Prostate gland (tissue), 2 donors: ENCODE measurements around the gene TMPRSS9. TPM values are rescaled to one million over a fixed set of nuclear protein-coding genes. Genes with fewer than 3 reads are reported as not detected.

Source experiments
- DNase-seq: peaks from one replicate; pipeline ENCODE4 v3.0.0-alpha.2; 2019; ENCODE audit warnings: low spot score
- H3K27ac ChIP-seq, 2 donors: fragments of 200-600 bp; sonication (generic); 2 replicates each; pipeline ENCODE4 v1.5.1; 2017 to 2019
- H3K27me3 ChIP-seq: fragments of 200-600 bp; sonication (generic); replicated peaks from 2 replicates; pipeline ENCODE4 v1.5.1; 2019; ENCODE audit not compliant: insufficient read depth
- H3K36me3 ChIP-seq, 2 donors: fragments of 200-600 bp; sonication (generic); 1 replicate in 1 of 2; 2 replicates in 1 of 2; pipeline versions ENCODE4 v1.5.1 to v1.8.1; 2017 to 2019
- H3K4me1 ChIP-seq: fragments of 200-600 bp; sonication (generic); replicated peaks from 2 replicates; pipeline ENCODE4 v1.5.1; 2019
- H3K4me3 ChIP-seq, 2 donors: fragments of 200-600 bp; sonication (generic); 2 replicates each; pipeline ENCODE4 v1.5.1; 2017 to 2019
- H3K9me3 ChIP-seq: fragments of 200-600 bp; sonication (generic); 2 replicates; pipeline ENCODE4 v1.5.1; 2017
- CTCF ChIP-seq, 4 experiments: fragments of 200-600 bp in 2 of 4; fragments of 450-650 bp in 2 of 4; sonication (generic) in 2 of 4; IDR thresholded peaks; 1 replicate in 3 of 4; 2 replicates in 1 of 4; pipeline ENCODE4 v1.5.1; 2016 to 2019; ENCODE audit warnings: antibody characterized with exemption in 4 of 4, mild to moderate bottlenecking in 2 of 4, moderate library complexity in 2 of 4
- POLR2A ChIP-seq: fragments of 450-650 bp; IDR thresholded peaks from one replicate; pipeline ENCODE4 v1.6.1; 2016; ENCODE audit warnings: antibody characterized with exemption, mild to moderate bottlenecking
- POLR2AphosphoS5 ChIP-seq: sonication (generic); formaldehyde crosslinking; IDR thresholded peaks from one replicate; pipeline ENCODE4 v1.6.1; 2017; ENCODE audit warnings: antibody characterized with exemption
- WGBS: methylation state at CpG from one replicate; pipeline ENCODE4 v1.1.5; 2018; 5-methylcytosine and 5-hydroxymethylcytosine counted together
- intact Hi-C: fragments of 100-400 bp; cut with DNase I; formaldehyde crosslinking; loops from one replicate; pipeline ENCODE4 v1.14.2; 2022
- total RNA-seq, 2 donors: library from RNA; depleted of rRNA; stranded (reverse); fragments of >200 nt; gene quantifications; one replicate each; pipeline ENCODE4 v1.1.0, GENCODE V29; 2016

Gene TMPRSS9
- total RNA-seq, 2 donors from 2014 or later = 0.14 to 2.2 TPM

DNA sequence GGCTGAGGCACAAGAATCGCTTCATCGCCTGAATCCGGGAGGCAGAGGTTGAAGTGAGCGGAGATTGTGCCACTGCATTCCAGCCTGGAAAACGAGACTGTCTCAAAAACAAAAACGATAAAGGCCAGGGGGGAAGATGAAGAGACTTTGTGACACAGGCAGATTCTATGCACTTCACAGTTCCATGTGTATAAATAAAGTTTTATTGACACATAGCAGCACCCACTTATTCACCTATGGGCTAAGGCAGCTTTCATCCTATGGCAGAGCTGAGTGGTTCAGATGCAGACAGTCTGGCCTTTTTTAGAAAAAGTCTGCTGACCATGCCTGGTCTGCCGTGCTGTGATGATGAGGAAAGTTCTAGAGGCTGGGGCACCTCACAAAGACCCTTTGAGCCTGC, 91.1 kb downstream of the TMPRSS9 start:
- TF ChIP-seq POLR2A (no peak), POLR2AphosphoS5 (no peak), CTCF (IDR thresholded peaks at IDR 0.05) (no peak)
- H3K27ac ChIP-seq = no peak overlapping the region
- H3K4me1 ChIP-seq = no peaks in the 10 kb centered on the region
- no peaks in the 10 kb centered on the region for H3K27me3 ChIP-seq
- H3K4me3 ChIP-seq = no peak overlapping the region
- no peaks in the 10 kb centered on the region for H3K36me3 ChIP-seq
- intact Hi-C loops = no loop called here
- WGBS = 96% methylated on average over 7 of the region's 7 CpGs
- DNase-seq = no peak
- H3K9me3 ChIP-seq = no peaks in the 10 kb centered on the region

GRCh38 chr19:2451741-2452140, 91.7 kb downstream of the TMPRSS9 start:
- no peaks in the 10 kb centered on the region for H3K36me3 ChIP-seq
- TF ChIP-seq POLR2A (no peak), POLR2AphosphoS5 (no peak), CTCF (IDR thresholded peaks at IDR 0.05) (no peak)
- no peak overlapping the region for H3K27ac ChIP-seq
- no peaks in the 10 kb centered on the region for H3K9me3 ChIP-seq
- H3K4me1 ChIP-seq = no peaks in the 10 kb centered on the region
- H3K27me3 ChIP-seq = no peaks in the 10 kb centered on the region
- H3K4me3 ChIP-seq = no peak overlapping the region
- intact Hi-C loops = no loop called here
- 94% methylated on average over 12 of the region's 18 CpGs for WGBS
- no peak for DNase-seq

DNA sequence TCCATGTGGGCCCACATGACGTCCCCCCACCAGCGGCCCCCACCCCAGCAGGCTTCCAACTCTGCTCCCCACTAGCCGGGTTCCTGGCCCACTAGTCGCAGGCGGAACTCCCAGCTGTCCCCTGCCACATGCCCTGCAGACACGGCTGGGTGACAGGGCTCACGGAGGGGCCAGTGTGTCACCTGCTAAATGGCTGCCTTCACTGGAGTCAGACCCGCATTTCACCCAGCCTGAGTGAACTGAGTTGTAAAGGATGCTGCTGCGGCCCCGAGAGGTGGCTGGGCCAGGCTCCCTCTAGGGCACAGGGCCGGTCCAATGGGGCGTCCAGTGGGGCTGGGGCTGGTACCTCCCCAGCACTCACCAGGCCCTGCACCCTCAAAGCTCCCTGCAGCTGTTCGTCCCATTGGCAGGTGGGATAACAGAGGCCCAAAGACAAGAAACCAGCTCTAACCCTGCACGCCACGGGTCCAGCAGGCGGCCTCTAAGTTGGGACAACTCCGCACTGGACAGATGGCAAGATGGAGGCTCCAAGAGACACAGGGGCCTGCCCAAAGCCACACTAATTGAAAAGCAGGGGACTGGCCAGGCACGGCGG, 93.5 kb downstream of the TMPRSS9 start:
- Histone ChIP-seq H3K36me3 (no peaks in the 10 kb centered on the region), H3K27ac (no peak overlapping the region), H3K4me1 (no peaks in the 10 kb centered on the region), H3K27me3 (no peaks in the 10 kb centered on the region), H3K4me3 (no peak overlapping the region), H3K9me3 (no peaks in the 10 kb centered on the region)
- no peak for DNase-seq
- WGBS = 87% methylated on average over 19 of the region's 19 CpGs
- no peak for TF ChIP-seq POLR2A
- no peak for TF ChIP-seq CTCF (IDR thresholded peaks at IDR 0.05)
- intact Hi-C loops = no loop called here

DNA sequence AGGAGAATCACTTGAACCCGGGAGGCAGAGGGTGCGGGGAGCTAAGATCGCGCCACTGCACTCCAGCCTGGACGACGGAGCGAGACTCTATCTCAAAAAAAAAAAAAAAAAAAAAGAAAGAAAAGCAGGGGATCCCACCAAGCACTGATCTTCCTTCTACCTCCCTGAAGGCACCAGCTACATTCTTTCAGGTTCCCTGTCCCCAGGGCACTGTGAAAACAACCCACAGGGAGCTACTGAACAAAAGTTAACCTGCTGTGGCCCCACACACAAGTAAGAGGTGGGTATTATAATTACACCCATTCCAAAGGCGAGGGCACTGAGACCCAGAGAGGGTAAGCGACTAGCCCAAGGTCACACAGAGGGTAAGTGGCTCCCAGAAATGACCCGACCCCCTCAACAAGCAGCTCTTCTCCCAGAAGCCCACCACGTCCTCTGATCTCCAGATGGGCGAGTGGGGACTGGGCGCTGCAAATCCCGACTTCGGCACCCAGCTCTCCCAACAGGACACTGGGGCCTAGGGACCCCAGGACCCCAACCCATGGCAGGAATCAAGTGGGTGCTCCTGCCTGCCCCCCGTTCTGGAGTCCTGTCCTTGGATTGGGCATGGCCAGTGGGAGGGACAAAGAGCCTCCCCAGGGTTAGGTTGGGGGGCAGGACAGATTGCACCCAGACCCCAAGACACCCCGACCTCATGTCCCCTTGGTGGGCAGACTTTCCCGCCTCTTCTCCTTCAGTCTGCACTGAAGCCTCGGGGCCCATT, 94.3 kb downstream of the TMPRSS9 start:
- Histone ChIP-seq H3K36me3 (no peaks in the 10 kb centered on the region), H3K4me1 (no peaks in the 10 kb centered on the region), H3K9me3 (no peaks in the 10 kb centered on the region), H3K27ac (no peak overlapping the region), H3K4me3 (no peak overlapping the region), H3K27me3 (no peaks in the 10 kb centered on the region)
- no peak for DNase-seq
- intact Hi-C loops = no loop called here
- 91% methylated on average over 19 of the region's 19 CpGs for WGBS
- TF ChIP-seq CTCF (IDR thresholded peaks at IDR 0.05) (no peak), POLR2AphosphoS5 (no peak), POLR2A (no peak)
